RCC 7860 (cell line): Measurements from ENCODE around the gene PNLDC1.
"Not testable (repeated sequence)": the region's sequence is repeated elsewhere in the genome, so short reads cannot be mapped to it uniquely, and the experiment has no call there.

Experiments
- DNase-seq: peaks from one replicate; pipeline ENCODE4 v3.0.0-alpha.2; 2015; ENCODE audit warnings: low spot score
- FAIRE-seq: peaks from 2 replicates; lab custom pipeline; 2012; peaks lifted over from hg19 to GRCh38; lab: Jason Lieb, UNC

Gene PNLDC1

GRCh38 chr6:159778131-159778530, 21.9 kb upstream of the PNLDC1 start:
- FAIRE-seq: no peak
- DNase-seq: no peak

- DNase-seq: no peak
- no peak for FAIRE-seq
These were observed 21.5 kb upstream of the PNLDC1 start for GRCh38 chr6:159778542-159779103.

- DNase-seq (no peak), FAIRE-seq (no peak)
These were observed 11.8 kb upstream of the PNLDC1 start for GRCh38 chr6:159788276-159788675.

GRCh38 chr6:159788753-159789376, 11.2 kb upstream of the PNLDC1 start:
- FAIRE-seq: no peak

GRCh38 chr6:159789377-159790148, 10.5 kb upstream of the PNLDC1 start, which contains the start of gene TCP1:
TSS of gene TCP1 (minus strand) at chr6:159789602. CDS start at chr6:159789468, 134 bp downstream.
- peak; percentile 86 for FAIRE-seq
- DNase-seq: peak; percentile 96

More at GRCh38 chr6:159788753-159789376, 11.2 kb upstream of the PNLDC1 start:
- peak; percentile 11 for DNase-seq

- DNase-seq (peak; percentile 90), FAIRE-seq (peak; percentile 57)
These were observed 9.7 kb upstream of the PNLDC1 start, which contains the start of gene MRPL18 for GRCh38 chr6:159790149-159790955. TSS of gene MRPL18 (plus strand) at chr6:159790467. CDS start at chr6:159790588, 121 bp downstream.

- DNase-seq: no peak
- FAIRE-seq: no peak
These were observed 9.0 kb upstream of the PNLDC1 start for GRCh38 chr6:159790956-159791598.

GRCh38 chr6:159794976-159795375, 5.1 kb upstream of the PNLDC1 start:
- not testable (repeated sequence) for DNase-seq, FAIRE-seq

GRCh38 chr6:159797554-159797953, 2.5 kb upstream of the PNLDC1 start:
- no peak for FAIRE-seq

GRCh38 chr6:159801935-159802334, 1.9 kb downstream of the PNLDC1 start:
- FAIRE-seq (no peak), DNase-seq (no peak)

More at GRCh38 chr6:159797554-159797953, 2.5 kb upstream of the PNLDC1 start:
- no peak for DNase-seq

- FAIRE-seq: no peak
- no peak for DNase-seq
These were observed 4.4 kb downstream of the PNLDC1 start for GRCh38 chr6:159804504-159804903.

GRCh38 chr6:159805440-159806020, 5.5 kb downstream of the PNLDC1 start:
- no peak for DNase-seq
- no peak for FAIRE-seq

- DNase-seq: peak; percentile 13
- FAIRE-seq: no peak
These were observed 6.0 kb downstream of the PNLDC1 start for GRCh38 chr6:159806021-159806458.

GRCh38 chr6:159807150-159807858, 7.2 kb downstream of the PNLDC1 start:
- FAIRE-seq: no peak
- no peak for DNase-seq

GRCh38 chr6:159808647-159809046, 8.6 kb downstream of the PNLDC1 start:
- no peak for FAIRE-seq
- DNase-seq: no peak

- DNase-seq: no peak
- no peak for FAIRE-seq
These were observed 9.1 kb downstream of the PNLDC1 start for GRCh38 chr6:159809149-159809548.

- DNase-seq (no peak), FAIRE-seq (no peak)
These were observed 13.7 kb downstream of the PNLDC1 start for GRCh38 chr6:159813781-159814180.

GRCh38 chr6:159815410-159815809, 15.3 kb downstream of the PNLDC1 start:
- DNase-seq (no peak), FAIRE-seq (no peak)

- FAIRE-seq, DNase-seq: not testable (repeated sequence)
These were observed 16.7 kb downstream of the PNLDC1 start for GRCh38 chr6:159816775-159817174.
